Nephron (organoid): Measurements from ENCODE around the gene KRT32.

Source experiments
- H3K27ac Mint-ChIP-seq, 3 experiments: 2 replicates each; pipeline ENCODE4 v1.8.0; 2020; ENCODE audit warnings: mixed read lengths in 3 of 3, mild to moderate bottlenecking in 2 of 3, moderate library complexity in 1 of 3
- H3K27me3 Mint-ChIP-seq: 2 replicates; pipeline ENCODE4 v1.8.0; 2021; ENCODE audit warnings: low read depth, mild to moderate bottlenecking, moderate library complexity, mixed read lengths
- H3K36me3 Mint-ChIP-seq: 2 replicates; pipeline ENCODE4 v1.8.0; 2020; ENCODE audit warnings: low read depth, mixed read lengths
- H3K4me1 Mint-ChIP-seq: 2 replicates; pipeline ENCODE4 v1.8.0; 2020; ENCODE audit warnings: mixed read lengths
- H3K4me3 Mint-ChIP-seq, 3 experiments: 2 replicates each; pipeline ENCODE4 v1.8.0; 2020; ENCODE audit warnings: mild to moderate bottlenecking in 3 of 3, mixed read lengths in 3 of 3, moderate library complexity in 2 of 3
- H3K9me3 Mint-ChIP-seq: 2 replicates; pipeline ENCODE4 v1.8.0; 2020; ENCODE audit warnings: mixed read lengths
- CTCF ChIP-seq, 3 experiments: fragments of 200-600 bp; sonication (generic); IDR thresholded peaks; one replicate each; pipeline ENCODE4 v1.5.0; 2021; ENCODE audit warnings: antibody characterized with exemption in 3 of 3; ENCODE audit not compliant: unreplicated experiment in 3 of 3

KRT32 gene

GRCh38 chr17:41476866-41477815 is 10.0 kb upstream of the KRT32 start:
- Mint-ChIP-seq H3K4me3 (no peak overlapping the region), H3K27me3 (peaks cover 4% of the 10 kb centered on the region), H3K4me1 (no peaks in the 10 kb centered on the region), H3K36me3 (no peaks in the 10 kb centered on the region), H3K9me3 (peaks cover 6% of the 10 kb centered on the region), H3K27ac (peak overlapping the region in 1 of 3 experiments; percentile 25)
- no peak for TF ChIP-seq CTCF (IDR thresholded peaks at IDR 0.05; ENCODE audit: unreplicated experiment in 3 of 3)

- Mint-ChIP-seq H3K4me3 (no peak overlapping the region), H3K9me3 (peaks cover 19% of the 10 kb centered on the region), H3K27ac (no peak overlapping the region), H3K4me1 (no peaks in the 10 kb centered on the region), H3K36me3 (no peaks in the 10 kb centered on the region), H3K27me3 (peaks cover 4% of the 10 kb centered on the region)
- no peak for TF ChIP-seq CTCF (IDR thresholded peaks at IDR 0.05; ENCODE audit: unreplicated experiment in 3 of 3)
Measured at GRCh38 chr17:41475421-41475820, 8.2 kb upstream of the KRT32 start.

- no peaks in the 10 kb centered on the region for H3K36me3 Mint-ChIP-seq
Measured at GRCh38 chr17:41474863-41475262, 7.7 kb upstream of the KRT32 start.

GRCh38 chr17:41468346-41468745 is 1.2 kb upstream of the KRT32 start:
- Mint-ChIP-seq H3K27me3 (peaks cover 13% of the 10 kb centered on the region), H3K4me1 (no peaks in the 10 kb centered on the region), H3K27ac (no peak overlapping the region), H3K9me3 (peaks cover 30% of the 10 kb centered on the region), H3K36me3 (no peaks in the 10 kb centered on the region), H3K4me3 (no peak overlapping the region)
- no peak for TF ChIP-seq CTCF (IDR thresholded peaks at IDR 0.05; ENCODE audit: unreplicated experiment in 3 of 3)

More at GRCh38 chr17:41474863-41475262, 7.7 kb upstream of the KRT32 start:
- Mint-ChIP-seq H3K27me3 (peaks cover 4% of the 10 kb centered on the region), H3K9me3 (peaks cover 19% of the 10 kb centered on the region), H3K27ac (no peak overlapping the region), H3K4me1 (no peaks in the 10 kb centered on the region), H3K4me3 (no peak overlapping the region)
- TF ChIP-seq CTCF (IDR thresholded peaks at IDR 0.05; ENCODE audit: unreplicated experiment in 3 of 3), result no peak

GRCh38 chr17:41467561-41467960 is 375 bp upstream of the KRT32 start:
- no peaks in the 10 kb centered on the region for H3K36me3 Mint-ChIP-seq
- no peaks in the 10 kb centered on the region for H3K4me1 Mint-ChIP-seq
- peaks cover 13% of the 10 kb centered on the region for H3K27me3 Mint-ChIP-seq
- H3K27ac Mint-ChIP-seq, result peak overlapping the region in 1 of 3 experiments; percentile 48
- H3K9me3 Mint-ChIP-seq, result peaks cover 27% of the 10 kb centered on the region
- TF ChIP-seq CTCF (IDR thresholded peaks at IDR 0.05; ENCODE audit: unreplicated experiment in 3 of 3), result no peak
- H3K4me3 Mint-ChIP-seq, result no peak overlapping the region
